Right lobe of liver (tissue), 6 donors: ENCODE results near the gene SMPD3. TPM values are rescaled to one million over a fixed set of nuclear protein-coding genes. Genes with fewer than 3 reads are reported as not detected.

Experiments used
- ATAC-seq, 4 donors: fragments of 200-7000 bp; cut with Tn5 transposase; one replicate each; pipeline ENCODE4 v1.9.1; 2020; ENCODE audit warnings: mild to moderate bottlenecking in 4 of 4, moderate library complexity in 4 of 4
- DNase-seq, 3 donors: peaks; one replicate each; pipeline ENCODE4 v3.0.0-alpha.2; 2020
- H3K27ac ChIP-seq, 3 donors: fragments of 200-600 bp; one replicate each; pipeline ENCODE4 v1.8.0; 2022
- H3K27me3 ChIP-seq, 2 donors: fragments of 200-600 bp; one replicate each; pipeline ENCODE4 v1.8.0; 2022
- H3K36me3 ChIP-seq, 4 donors: fragments of 200-600 bp; sonication (generic) in 1 of 4; one replicate each; pipeline versions ENCODE4 v1.5.1 to v1.8.0; 2017 to 2022; ENCODE audit warnings: control low read depth in 1 of 4
- H3K4me1 ChIP-seq, 4 donors: fragments of 200-600 bp; sonication (generic) in 1 of 4; one replicate each; pipeline versions ENCODE4 v1.5.1 to v1.8.0; 2017 to 2022; ENCODE audit warnings: control low read depth in 1 of 4
- H3K4me3 ChIP-seq, 3 donors: fragments of 200-600 bp; one replicate each; pipeline ENCODE4 v1.8.0; 2022
- H3K9me3 ChIP-seq, 4 donors: fragments of 200-600 bp; sonication (generic) in 1 of 4; one replicate each; pipeline versions ENCODE4 v1.5.1 to v1.8.0; 2017 to 2022; ENCODE audit warnings: control low read depth in 1 of 4
- POLR2A ChIP-seq: fragments of 450-650 bp; IDR thresholded peaks from one replicate; pipeline ENCODE4 v1.6.1; 2017; ENCODE audit warnings: antibody characterized with exemption, mild to moderate bottlenecking
- WGBS: methylation state at CpG from one replicate; pipeline ENCODE4 v1.1.6; 2018; ENCODE audit warnings: low coverage, low lambda C conversion rate; ENCODE audit not compliant: insufficient coverage; ENCODE audit errors: missing lambda C conversion rate; 5-methylcytosine and 5-hydroxymethylcytosine counted together
- intact Hi-C, 2 donors: fragments of 100-400 bp; cut with DNase I; formaldehyde crosslinking; loops; one replicate each; pipeline versions ENCODE4 v1.11.2 to v1.14.1; 2022
- total RNA-seq, 6 experiments: library from RNA; depleted of rRNA in 2 of 6; stranded (reverse); fragments of >200 nt in 2 of 6; fragmentation: NEBNext Ultra II Directional in 3 of 6; extraction: Animal tissue kit (Norgen Biotek cat#: 25700) in 3 of 6; gene quantifications; one replicate each; pipeline versions ENCODE4 v1.1.0 to v1.2.4, GENCODE V29; 2016 to 2023
- TF ChIP-seq, protein P1 (sequence below), 4 donors: fragments of 200-600 bp in 3 of 4; fragments of 450-650 bp in 1 of 4; IDR thresholded peaks; one replicate each; pipeline versions ENCODE4 v1.5.1 to v1.8.0; 2016 to 2022; ENCODE audit warnings: antibody characterized with exemption in 4 of 4, mild to moderate bottlenecking in 2 of 4
- donor health status: DM: no; HTN: yes; CAD: no.
- donor health status: DM: no; HTN: no; CAD: no.
- donor health status: DM: no; HTN: no; CAD: no.
- donor health status: DM: no; HTN: yes; CAD: no.
- donor health status: DM: no; HTN: yes; CAD: no.

The SMPD3 gene
- total RNA-seq, 6 experiments from 2014 or later = 0.18 to 27.2 (median 5.0) TPM

GRCh38 chr16:68411086-68411485 lies 37.2 kb downstream of the SMPD3 start:
- WGBS = 80% methylated on average over 1 of the region's 2 CpGs
- Histone ChIP-seq H3K4me3 (no peak overlapping the region), H3K27me3 (no peaks in the 10 kb centered on the region), H3K27ac (no peak overlapping the region), H3K4me1 (peaks cover 0 to 38% (median 13%) of the 10 kb centered on the region in 4 donors), H3K9me3 (no peaks in the 10 kb centered on the region), H3K36me3 (no peaks in the 10 kb centered on the region)
- intact Hi-C loops = no loop called here
- DNase-seq (no peak), ATAC-seq (no peak)
- TF ChIP-seq, protein P1, sequence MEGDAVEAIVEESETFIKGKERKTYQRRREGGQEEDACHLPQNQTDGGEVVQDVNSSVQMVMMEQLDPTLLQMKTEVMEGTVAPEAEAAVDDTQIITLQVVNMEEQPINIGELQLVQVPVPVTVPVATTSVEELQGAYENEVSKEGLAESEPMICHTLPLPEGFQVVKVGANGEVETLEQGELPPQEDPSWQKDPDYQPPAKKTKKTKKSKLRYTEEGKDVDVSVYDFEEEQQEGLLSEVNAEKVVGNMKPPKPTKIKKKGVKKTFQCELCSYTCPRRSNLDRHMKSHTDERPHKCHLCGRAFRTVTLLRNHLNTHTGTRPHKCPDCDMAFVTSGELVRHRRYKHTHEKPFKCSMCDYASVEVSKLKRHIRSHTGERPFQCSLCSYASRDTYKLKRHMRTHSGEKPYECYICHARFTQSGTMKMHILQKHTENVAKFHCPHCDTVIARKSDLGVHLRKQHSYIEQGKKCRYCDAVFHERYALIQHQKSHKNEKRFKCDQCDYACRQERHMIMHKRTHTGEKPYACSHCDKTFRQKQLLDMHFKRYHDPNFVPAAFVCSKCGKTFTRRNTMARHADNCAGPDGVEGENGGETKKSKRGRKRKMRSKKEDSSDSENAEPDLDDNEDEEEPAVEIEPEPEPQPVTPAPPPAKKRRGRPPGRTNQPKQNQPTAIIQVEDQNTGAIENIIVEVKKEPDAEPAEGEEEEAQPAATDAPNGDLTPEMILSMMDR (IDR thresholded peaks at IDR 0.05) = no peak
- TF ChIP-seq POLR2A = no peak

GRCh38 chr16:68408967-68409366 lies 39.3 kb downstream of the SMPD3 start:
- 60% methylated on average over 5 of the region's 6 CpGs for WGBS
- no peak overlapping the region for H3K27ac ChIP-seq
- intact Hi-C loops = no loop called here

DNA sequence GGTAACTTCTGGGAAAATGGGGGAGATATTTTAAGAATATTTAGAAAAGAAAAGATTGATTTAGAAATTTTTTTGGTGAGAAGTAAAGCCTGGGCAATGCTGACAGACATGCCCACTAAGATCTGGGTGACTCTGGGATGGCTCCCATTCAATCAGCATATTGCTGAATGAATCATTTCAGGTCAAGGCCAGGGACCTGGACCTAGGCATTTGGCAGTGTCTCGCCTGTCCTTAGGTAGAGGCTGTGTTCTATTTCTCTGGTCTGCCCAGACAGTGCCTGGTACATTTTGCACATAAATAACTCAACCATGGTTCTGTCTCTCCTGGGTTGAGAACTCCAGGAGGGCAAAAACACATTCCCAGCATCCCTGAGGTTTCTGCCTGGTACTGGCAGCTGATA lies 39.9 kb downstream of the SMPD3 start:
- Histone ChIP-seq H3K4me1 (peaks cover 0 to 40% (median 6%) of the 10 kb centered on the region in 4 donors), H3K4me3 (no peak overlapping the region), H3K9me3 (no peaks in the 10 kb centered on the region), H3K27ac (no peak overlapping the region), H3K27me3 (no peaks in the 10 kb centered on the region), H3K36me3 (no peaks in the 10 kb centered on the region)
- intact Hi-C loops = no loop called here
- peak in 1 of 3 donors; percentile 79 for DNase-seq
- TF ChIP-seq, protein P1 (IDR thresholded peaks at IDR 0.05) = no peak
- TF ChIP-seq POLR2A = no peak
- WGBS = 0% methylated on average over 1 of the region's 1 CpG
- ATAC-seq = peak; percentile 89 to 97 (median 92)

More at GRCh38 chr16:68408967-68409366, 39.3 kb downstream of the SMPD3 start:
- ATAC-seq (peak in 1 of 4 donors; percentile 5), DNase-seq (no peak)
- Histone ChIP-seq H3K27me3 (no peaks in the 10 kb centered on the region), H3K36me3 (no peaks in the 10 kb centered on the region), H3K4me1 (peaks cover 0 to 37% (median 6%) of the 10 kb centered on the region in 4 donors), H3K9me3 (no peaks in the 10 kb centered on the region), H3K4me3 (no peak overlapping the region)
- TF ChIP-seq POLR2A = no peak
- TF ChIP-seq, protein P1 (IDR thresholded peaks at IDR 0.05) = no peak

- Histone ChIP-seq H3K27ac (no peak overlapping the region), H3K4me3 (no peak overlapping the region), H3K27me3 (no peaks in the 10 kb centered on the region), H3K36me3 (no peaks in the 10 kb centered on the region), H3K9me3 (no peaks in the 10 kb centered on the region), H3K4me1 (peaks cover 0 to 43% (median 6%) of the 10 kb centered on the region in 4 donors)
- TF ChIP-seq, protein P1 (IDR thresholded peaks at IDR 0.05) = no peak
- TF ChIP-seq POLR2A = no peak
- no peak for DNase-seq
- intact Hi-C loops = no loop called here
- WGBS = 31% methylated on average over 13 of the region's 17 CpGs
- ATAC-seq = peak in 3 of 4 donors; percentile 23 to 61 (median 59)
These were observed 41.7 kb downstream of the SMPD3 start for GRCh38 chr16:68406458-68407152.
